Choroid plexus epithelial cell (primary cell): ENCODE measurements around the gene SEMA4G.

Source experiments
- DNase-seq: peaks from one replicate; pipeline ENCODE4 v3.0.0-alpha.2; 2010; ENCODE audit warnings: low read depth
- H3K4me3 ChIP-seq: 2 replicates; pipeline ENCODE4 v1.5.1; 2011; ENCODE audit warnings: low read depth, mild to moderate bottlenecking, control low read depth, low read length, moderate library complexity
- CTCF ChIP-seq: conservative IDR thresholded peaks from 2 replicates; pipeline ENCODE4 v1.5.1; 2011; ENCODE audit warnings: low read depth, mild to moderate bottlenecking, control low read depth, inconsistent platforms, low read length, moderate library complexity

Gene SEMA4G

GRCh38 chr10:101001659-101002035 lies 32.3 kb downstream of the SEMA4G start:
- H3K4me3 ChIP-seq: peak overlapping the region; percentile 83
- no peak for TF ChIP-seq CTCF
- no peak for DNase-seq

- H3K4me3 ChIP-seq: no peak overlapping the region
- DNase-seq: no peak
- TF ChIP-seq CTCF: no peak
Observed at GRCh38 chr10:101002456-101002855, 33.2 kb downstream of the SEMA4G start.

GRCh38 chr10:101003639-101004206 lies 34.4 kb downstream of the SEMA4G start:
- DNase-seq: no peak
- H3K4me3 ChIP-seq: no peak overlapping the region
- no peak for TF ChIP-seq CTCF

- no peak for TF ChIP-seq CTCF
- no peak for DNase-seq
- H3K4me3 ChIP-seq: no peak overlapping the region
Observed at GRCh38 chr10:101005361-101005760, 36.1 kb downstream of the SEMA4G start.

- H3K4me3 ChIP-seq: no peak overlapping the region
- DNase-seq: no peak
- TF ChIP-seq CTCF: no peak
Observed at GRCh38 chr10:101005869-101006567, 36.7 kb downstream of the SEMA4G start.

GRCh38 chr10:101006593-101007098 lies 37.3 kb downstream of the SEMA4G start:
- TF ChIP-seq CTCF: no peak
- no peak for DNase-seq
- H3K4me3 ChIP-seq: no peak overlapping the region
